ENCODE results near the gene RPP21.

The RPP21 gene

DNA sequence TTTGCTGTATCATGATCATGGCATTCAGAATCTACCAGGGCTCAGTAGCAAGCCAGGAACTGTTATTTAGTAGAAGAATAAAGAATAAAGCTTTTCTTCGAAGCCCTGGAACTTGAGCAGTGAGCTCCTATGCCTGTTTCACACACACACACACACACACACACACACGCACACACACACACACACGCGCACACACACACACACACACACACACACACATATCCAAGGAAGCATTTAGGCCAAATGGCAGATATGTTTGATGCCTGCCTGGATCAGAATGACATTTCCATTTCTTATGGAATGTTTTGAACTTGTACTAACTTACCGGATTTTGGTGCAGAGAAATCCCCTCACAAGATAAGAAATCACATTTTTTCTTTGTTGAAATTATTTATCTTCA lies 35.5 kb downstream of the RPP21 start:
- ATAC-seq (ENCODE audit: low read depth), result no peak
- Mint-ChIP-seq H3K4me3 (no peak overlapping the region), H3K36me3 (no peaks in the 10 kb centered on the region), H3K27me3 (peaks cover 16% of the 10 kb centered on the region), H3K4me1 (peaks cover 3% of the 10 kb centered on the region), H3K27ac (no peak overlapping the region), H3K9me3 (no peaks in the 10 kb centered on the region)
- DNase-seq (ENCODE audit: low spot score in 2 of 2), result no peak

DNA sequence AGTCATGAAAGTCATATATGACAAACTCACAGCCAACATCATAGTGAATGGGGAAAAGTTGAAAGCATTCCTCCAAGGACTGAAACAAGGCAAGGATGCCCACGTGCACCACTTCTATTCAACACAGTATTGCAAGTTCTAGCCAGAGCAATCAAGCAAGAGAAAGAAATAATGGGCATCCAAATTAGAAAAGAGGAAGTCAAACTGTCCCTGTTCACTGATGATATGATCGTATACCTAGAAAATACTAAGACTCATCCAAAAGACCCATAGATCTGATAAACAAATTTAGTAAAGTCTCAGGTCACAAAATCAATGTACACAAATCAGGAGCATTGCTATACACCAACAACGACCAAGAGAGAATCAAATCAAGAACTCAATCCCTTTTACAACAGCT lies 41.2 kb downstream of the RPP21 start:
- Mint-ChIP-seq H3K27me3 (peaks cover 33% of the 10 kb centered on the region), H3K36me3 (no peaks in the 10 kb centered on the region), H3K4me1 (no peaks in the 10 kb centered on the region), H3K4me3 (no peak overlapping the region), H3K27ac (no peak overlapping the region), H3K9me3 (no peaks in the 10 kb centered on the region)
- DNase-seq (ENCODE audit: low spot score in 2 of 2) (no peak), ATAC-seq (ENCODE audit: low read depth) (no peak)

DNA sequence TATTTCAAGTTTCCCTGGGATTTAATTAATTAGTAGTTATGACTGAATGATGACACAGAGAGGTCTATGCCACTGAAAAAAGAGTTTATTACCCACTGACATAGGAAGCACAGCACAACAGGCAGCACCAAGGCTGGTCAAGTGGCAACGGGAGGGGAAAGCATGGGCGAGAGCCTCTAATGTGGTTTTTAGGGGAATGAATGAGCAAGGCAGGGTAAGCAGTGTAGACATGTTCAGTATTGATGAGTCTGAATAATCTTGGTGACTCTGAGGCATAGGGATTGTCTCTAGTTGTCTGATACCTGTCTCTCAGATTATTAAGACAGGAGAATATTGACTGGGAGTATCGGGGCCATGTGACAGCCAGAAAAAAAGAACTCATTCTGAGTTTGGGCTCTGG lies 46.3 kb downstream of the RPP21 start:
- ATAC-seq (ENCODE audit: low read depth), result no peak
- H3K4me1 Mint-ChIP-seq, result no peaks in the 10 kb centered on the region
- no peaks in the 10 kb centered on the region for H3K36me3 Mint-ChIP-seq
- H3K4me3 Mint-ChIP-seq, result no peak overlapping the region
- peaks cover 30% of the 10 kb centered on the region for H3K27me3 Mint-ChIP-seq
- no peak overlapping the region for H3K27ac Mint-ChIP-seq
- no peak for DNase-seq (ENCODE audit: low spot score in 2 of 2)
- no peaks in the 10 kb centered on the region for H3K9me3 Mint-ChIP-seq

DNA sequence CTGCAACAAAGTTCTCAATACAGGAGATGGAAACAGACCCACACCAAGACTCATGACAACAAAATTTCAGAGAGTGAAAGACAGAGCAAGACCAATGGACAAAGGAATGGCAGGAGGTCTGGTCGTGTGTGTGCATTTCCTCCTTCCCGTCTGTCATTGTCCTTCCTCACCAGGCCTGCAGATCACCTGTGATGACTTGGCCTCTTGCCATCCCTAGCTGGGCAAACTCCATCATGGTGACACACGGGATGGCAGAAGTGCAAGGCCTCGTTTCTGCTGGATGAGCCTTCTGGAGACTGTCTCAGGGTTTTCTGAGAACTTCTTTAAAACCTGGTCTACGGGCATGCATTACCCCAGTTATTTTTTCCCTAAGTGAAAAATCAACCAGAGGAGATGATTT lies 49.2 kb downstream of the RPP21 start:
- Mint-ChIP-seq H3K9me3 (no peaks in the 10 kb centered on the region), H3K27ac (no peak overlapping the region), H3K4me3 (no peak overlapping the region), H3K4me1 (peaks cover 5% of the 10 kb centered on the region), H3K36me3 (no peaks in the 10 kb centered on the region), H3K27me3 (peaks cover 30% of the 10 kb centered on the region)
- ATAC-seq (ENCODE audit: low read depth) (no peak), DNase-seq (ENCODE audit: low spot score in 2 of 2) (no peak)

All from memory B cell (primary cell).